ENCODE results near the gene DNAH2.
"Not testable (repeated sequence)": the region's sequence is repeated elsewhere in the genome, so short reads cannot be mapped to it uniquely, and the experiment has no call there.

Gene DNAH2

GRCh38 chr17:7777017-7777416 lies 59.5 kb downstream of the DNAH2 start:
- no peak for DNase-seq (ENCODE audit: low spot score)

GRCh38 chr17:7780736-7781135 lies 63.2 kb downstream of the DNAH2 start:
- no peak for DNase-seq (ENCODE audit: low spot score)

- DNase-seq (ENCODE audit: low spot score): no peak
Observed at GRCh38 chr17:7781429-7781828, 63.9 kb downstream of the DNAH2 start.

- no peak for DNase-seq (ENCODE audit: low spot score)
Observed at GRCh38 chr17:7782240-7782639, 64.7 kb downstream of the DNAH2 start.

GRCh38 chr17:7786866-7787265 lies 69.3 kb downstream of the DNAH2 start:
- no peak for DNase-seq (ENCODE audit: low spot score)

- DNase-seq (ENCODE audit: low spot score): no peak
Observed at GRCh38 chr17:7789131-7789530, 71.6 kb downstream of the DNAH2 start.

GRCh38 chr17:7790150-7790549 lies 72.6 kb downstream of the DNAH2 start:
- DNase-seq (ENCODE audit: low spot score): no peak

- no peak for DNase-seq (ENCODE audit: low spot score)
Observed at GRCh38 chr17:7792611-7793010, 75.1 kb downstream of the DNAH2 start.

- no peak for DNase-seq (ENCODE audit: low spot score)
Observed at GRCh38 chr17:7794075-7794663, 76.6 kb downstream of the DNAH2 start.

GRCh38 chr17:7797976-7798375 lies 80.4 kb downstream of the DNAH2 start:
- no peak for DNase-seq (ENCODE audit: low spot score)

GRCh38 chr17:7798839-7799238 lies 81.3 kb downstream of the DNAH2 start:
- no peak for DNase-seq (ENCODE audit: low spot score)

GRCh38 chr17:7803981-7804380 lies 86.4 kb downstream of the DNAH2 start:
- DNase-seq (ENCODE audit: low spot score): no peak

GRCh38 chr17:7806587-7806986 lies 89.0 kb downstream of the DNAH2 start:
- DNase-seq (ENCODE audit: low spot score): no peak

- DNase-seq (ENCODE audit: low spot score): no peak
Observed at GRCh38 chr17:7807206-7807605, 89.7 kb downstream of the DNAH2 start.

GRCh38 chr17:7809086-7809790 lies 91.7 kb downstream of the DNAH2 start:
- DNase-seq (ENCODE audit: low spot score): no peak

- not testable (repeated sequence) for DNase-seq (ENCODE audit: low spot score)
Observed at GRCh38 chr17:7809791-7810343, 92.3 kb downstream of the DNAH2 start.

GRCh38 chr17:7811251-7811650 lies 93.7 kb downstream of the DNAH2 start:
- DNase-seq (ENCODE audit: low spot score): no peak

- DNase-seq (ENCODE audit: low spot score): no peak
Observed at GRCh38 chr17:7814969-7815368, 97.4 kb downstream of the DNAH2 start.

GRCh38 chr17:7816926-7817642 lies 99.5 kb downstream of the DNAH2 start:
- no peak for DNase-seq (ENCODE audit: low spot score)

GRCh38 chr17:7817643-7817964 lies 100.1 kb downstream of the DNAH2 start:
- DNase-seq (ENCODE audit: low spot score): no peak

- no peak for DNase-seq (ENCODE audit: low spot score)
Observed at GRCh38 chr17:7818026-7818425, 100.5 kb downstream of the DNAH2 start.

GRCh38 chr17:7818746-7819645 lies 101.5 kb downstream of the DNAH2 start:
- no peak for DNase-seq (ENCODE audit: low spot score)
